OCI-LY1 (cell line): ENCODE results near the gene NOP58.

Source experiments
- H2AFZ ChIP-seq: fragments of 200-600 bp; sonication (generic), shearing (Covaris generic); 2 replicates; pipeline ENCODE4 v1.6.0; 2014; ENCODE audit warnings: antibody characterized with exemption, mild to moderate bottlenecking, low read length
- H3F3A ChIP-seq: fragments of 200-600 bp; sonication (generic), shearing (Covaris generic); 2 replicates; pipeline ENCODE4 v1.6.0; 2014; ENCODE audit warnings: mild to moderate bottlenecking, antibody characterized with exemption, low read length, moderate library complexity; ENCODE audit not compliant: insufficient read depth
- H3K27ac ChIP-seq: fragments of 200-600 bp; sonication (generic); 2 replicates; pipeline ENCODE4 v1.5.1; 2014; ENCODE audit warnings: low read length, mixed run types, mild to moderate bottlenecking, low read depth; ENCODE audit not compliant: poor library complexity, severe bottlenecking
- H3K27me3 ChIP-seq: fragments of 200-600 bp; sonication (generic); 2 replicates; pipeline ENCODE4 v1.6.0; 2014; ENCODE audit warnings: antibody characterized with exemption, mild to moderate bottlenecking, low read length, moderate library complexity; ENCODE audit not compliant: insufficient read depth
- H3K36me3 ChIP-seq: fragments of 200-600 bp; sonication (generic); 2 replicates; pipeline ENCODE4 v1.6.1; 2014; ENCODE audit warnings: mild to moderate bottlenecking, antibody characterized with exemption, low read length, moderate library complexity, mixed read lengths; ENCODE audit not compliant: insufficient read depth
- H3K4me1 ChIP-seq: fragments of 200-600 bp; sonication (generic); 2 replicates; pipeline ENCODE4 v1.5.1; 2014; ENCODE audit warnings: mild to moderate bottlenecking, low read length, moderate library complexity; ENCODE audit not compliant: insufficient read depth, severe bottlenecking
- H3K4me2 ChIP-seq: fragments of 200-600 bp; sonication (generic), shearing (Covaris generic); 2 replicates; pipeline ENCODE4 v1.6.1; 2014; ENCODE audit warnings: low read length
- H3K4me3 ChIP-seq: fragments of 200-600 bp; sonication (generic); 2 replicates; pipeline ENCODE4 v1.5.1; 2014; ENCODE audit warnings: low read length, low read depth, mild to moderate bottlenecking, mixed read lengths; ENCODE audit not compliant: poor library complexity, severe bottlenecking
- H3K79me2 ChIP-seq: fragments of 200-600 bp; shearing (Covaris generic); 2 replicates; pipeline ENCODE4 v1.6.1; 2016; ENCODE audit warnings: mixed run types, low read length, mixed read lengths; ENCODE audit not compliant: insufficient read depth
- H3K9ac ChIP-seq: fragments of 200-600 bp; sonication (generic), shearing (Covaris generic); 2 replicates; pipeline ENCODE4 v1.6.1; 2014; ENCODE audit warnings: mild to moderate bottlenecking, low read length, mixed read lengths
- H3K9me2 ChIP-seq: fragments of 200-600 bp; sonication (generic), shearing (Covaris generic); 2 replicates; pipeline ENCODE4 v1.6.1; 2014; ENCODE audit warnings: low read depth, mild to moderate bottlenecking, low read length, mixed read lengths
- H3K9me3 ChIP-seq: fragments of 200-600 bp; shearing (Covaris generic); 2 replicates; pipeline ENCODE4 v1.6.1; 2014; ENCODE audit warnings: low read length, mixed read lengths
- H4K20me1 ChIP-seq: fragments of 200-600 bp; sonication (generic), shearing (Covaris generic); 2 replicates; pipeline ENCODE4 v1.6.0; 2016; ENCODE audit warnings: mild to moderate bottlenecking, low read length; ENCODE audit not compliant: insufficient read depth
- CTCF ChIP-seq: fragments of 200-600 bp; sonication (generic), shearing (Covaris generic); IDR thresholded peaks from 2 replicates; pipeline ENCODE4 v1.5.1; 2017; ENCODE audit warnings: mild to moderate bottlenecking, antibody characterized with exemption, low read length, moderate library complexity, mixed read lengths
- EZH2 ChIP-seq: fragments of 200-600 bp; sonication (generic), shearing (Covaris generic); IDR thresholded peaks from 2 replicates; pipeline ENCODE4 v1.8.0; 2017; ENCODE audit warnings: borderline replicate concordance, mixed run types, mild to moderate bottlenecking, antibody characterized with exemption, low read length, moderate library complexity, mixed read lengths

NOP58 gene

GRCh38 chr2:202327858-202328257, 62.3 kb downstream of the NOP58 start:
- Histone ChIP-seq H3F3A (no peaks in the 10 kb centered on the region), H4K20me1 (no peaks in the 10 kb centered on the region), H3K27me3 (no peaks in the 10 kb centered on the region), H3K36me3 (no peaks in the 10 kb centered on the region), H2AFZ (no peak overlapping the region), H3K27ac (no peak overlapping the region), H3K9ac (no peak overlapping the region), H3K4me1 (no peaks in the 10 kb centered on the region), H3K9me2 (no peaks in the 10 kb centered on the region), H3K9me3 (no peaks in the 10 kb centered on the region), H3K4me3 (no peak overlapping the region), H3K4me2 (no peak overlapping the region), H3K79me2 (no peaks in the 10 kb centered on the region)
- TF ChIP-seq EZH2 (no peak), CTCF (no peak)

GRCh38 chr2:202335791-202336467, 70.4 kb downstream of the NOP58 start:
- Histone ChIP-seq H3F3A (no peaks in the 10 kb centered on the region), H3K4me2 (no peak overlapping the region), H3K9me2 (no peaks in the 10 kb centered on the region), H2AFZ (no peak overlapping the region), H3K4me1 (no peaks in the 10 kb centered on the region), H3K9ac (no peak overlapping the region), H3K4me3 (no peak overlapping the region), H4K20me1 (no peaks in the 10 kb centered on the region), H3K27ac (no peak overlapping the region), H3K9me3 (no peaks in the 10 kb centered on the region), H3K79me2 (no peaks in the 10 kb centered on the region), H3K27me3 (no peaks in the 10 kb centered on the region), H3K36me3 (no peaks in the 10 kb centered on the region)
- TF ChIP-seq EZH2, result no peak
- no peak for TF ChIP-seq CTCF

- Histone ChIP-seq H3K9me2 (no peaks in the 10 kb centered on the region), H3K27ac (no peak overlapping the region), H3K79me2 (no peaks in the 10 kb centered on the region), H2AFZ (no peak overlapping the region), H3F3A (no peaks in the 10 kb centered on the region), H4K20me1 (no peaks in the 10 kb centered on the region), H3K9ac (no peak overlapping the region), H3K4me3 (no peak overlapping the region), H3K4me1 (no peaks in the 10 kb centered on the region), H3K27me3 (no peaks in the 10 kb centered on the region), H3K36me3 (no peaks in the 10 kb centered on the region), H3K4me2 (no peak overlapping the region), H3K9me3 (no peaks in the 10 kb centered on the region)
- TF ChIP-seq CTCF (no peak), EZH2 (no peak)
These were observed 71.6 kb downstream of the NOP58 start for GRCh38 chr2:202337151-202337550.
